SK-N-SH (cell line): ENCODE results near the gene RHBDL1.

Experiments used
- FOSL2 ChIP-seq: IDR thresholded peaks from 2 replicates; pipeline ENCODE4 v1.4.0; 2012; ENCODE audit warnings: low read depth, mild to moderate bottlenecking, moderate library complexity, borderline replicate concordance
- GABPA ChIP-seq: IDR thresholded peaks from 2 replicates; pipeline ENCODE4 v1.4.0; 2012; ENCODE audit warnings: low read depth, mild to moderate bottlenecking
- SMC3 ChIP-seq: IDR thresholded peaks from 2 replicates; pipeline ENCODE4 v1.6.1; 2012; ENCODE audit warnings: low read depth, low read length, improper control_type of control experiment
- TEAD4 ChIP-seq: IDR thresholded peaks from 2 replicates; pipeline ENCODE4 v1.4.0; 2012; ENCODE audit warnings: mild to moderate bottlenecking, borderline replicate concordance; ENCODE audit not compliant: insufficient read depth
- TF ChIP-seq, protein P1 (sequence below): fragments of 200-600 bp; sonication (generic); IDR thresholded peaks from 2 replicates; pipeline ENCODE4 v1.6.1; 2017; ENCODE audit warnings: antibody characterized with exemption, mild to moderate bottlenecking, moderate library complexity

DNA sequence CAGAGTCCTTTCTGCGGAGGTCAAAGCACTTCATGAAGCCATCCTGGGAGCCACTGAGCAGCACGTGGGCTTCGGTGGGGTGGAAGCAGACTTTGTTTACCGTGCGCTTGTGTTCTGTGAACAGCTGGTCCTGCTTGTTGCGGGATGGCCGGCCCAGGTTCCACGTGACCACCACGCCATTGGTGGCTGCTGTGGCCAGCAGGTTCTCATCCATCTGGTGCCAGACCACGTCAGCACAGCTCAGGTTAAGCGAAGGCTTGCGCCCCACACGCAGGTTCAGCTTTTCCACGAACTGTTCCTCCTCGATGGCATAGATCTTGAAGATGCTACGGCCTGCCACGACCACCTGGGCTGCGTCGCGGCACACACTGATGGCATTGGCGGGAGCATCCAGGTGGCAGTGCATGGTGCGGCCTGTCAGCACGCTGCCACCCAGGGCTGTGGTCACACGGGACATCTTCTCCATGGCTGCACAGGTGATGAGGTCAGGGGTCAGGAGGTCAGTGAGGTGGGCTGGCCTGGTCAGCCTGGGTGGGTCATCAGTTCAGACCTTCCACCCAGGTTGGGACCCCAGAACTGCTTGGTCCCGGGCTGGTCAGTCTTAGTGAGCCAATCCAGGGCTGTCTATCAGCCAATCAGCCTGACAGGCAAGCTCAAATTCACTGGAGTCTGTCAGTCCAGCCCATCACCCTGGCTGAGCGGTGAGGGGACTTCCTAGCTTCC is 13.9 kb downstream of the RHBDL1 start:
- TF ChIP-seq, protein P1, sequence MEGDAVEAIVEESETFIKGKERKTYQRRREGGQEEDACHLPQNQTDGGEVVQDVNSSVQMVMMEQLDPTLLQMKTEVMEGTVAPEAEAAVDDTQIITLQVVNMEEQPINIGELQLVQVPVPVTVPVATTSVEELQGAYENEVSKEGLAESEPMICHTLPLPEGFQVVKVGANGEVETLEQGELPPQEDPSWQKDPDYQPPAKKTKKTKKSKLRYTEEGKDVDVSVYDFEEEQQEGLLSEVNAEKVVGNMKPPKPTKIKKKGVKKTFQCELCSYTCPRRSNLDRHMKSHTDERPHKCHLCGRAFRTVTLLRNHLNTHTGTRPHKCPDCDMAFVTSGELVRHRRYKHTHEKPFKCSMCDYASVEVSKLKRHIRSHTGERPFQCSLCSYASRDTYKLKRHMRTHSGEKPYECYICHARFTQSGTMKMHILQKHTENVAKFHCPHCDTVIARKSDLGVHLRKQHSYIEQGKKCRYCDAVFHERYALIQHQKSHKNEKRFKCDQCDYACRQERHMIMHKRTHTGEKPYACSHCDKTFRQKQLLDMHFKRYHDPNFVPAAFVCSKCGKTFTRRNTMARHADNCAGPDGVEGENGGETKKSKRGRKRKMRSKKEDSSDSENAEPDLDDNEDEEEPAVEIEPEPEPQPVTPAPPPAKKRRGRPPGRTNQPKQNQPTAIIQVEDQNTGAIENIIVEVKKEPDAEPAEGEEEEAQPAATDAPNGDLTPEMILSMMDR = no peak
- TF ChIP-seq GABPA (no peak), FOSL2 (no peak), SMC3 (no peak), TEAD4 (no peak)
